UCSD-AML1 (cell line): ENCODE measurements around the gene CCDC86.

Source experiments
- DNase-seq: peaks from one replicate; lab custom pipeline; 2025; ENCODE audit not compliant: unreplicated experiment; lab: John Stamatoyannopoulos, UW

The CCDC86 gene

DNA sequence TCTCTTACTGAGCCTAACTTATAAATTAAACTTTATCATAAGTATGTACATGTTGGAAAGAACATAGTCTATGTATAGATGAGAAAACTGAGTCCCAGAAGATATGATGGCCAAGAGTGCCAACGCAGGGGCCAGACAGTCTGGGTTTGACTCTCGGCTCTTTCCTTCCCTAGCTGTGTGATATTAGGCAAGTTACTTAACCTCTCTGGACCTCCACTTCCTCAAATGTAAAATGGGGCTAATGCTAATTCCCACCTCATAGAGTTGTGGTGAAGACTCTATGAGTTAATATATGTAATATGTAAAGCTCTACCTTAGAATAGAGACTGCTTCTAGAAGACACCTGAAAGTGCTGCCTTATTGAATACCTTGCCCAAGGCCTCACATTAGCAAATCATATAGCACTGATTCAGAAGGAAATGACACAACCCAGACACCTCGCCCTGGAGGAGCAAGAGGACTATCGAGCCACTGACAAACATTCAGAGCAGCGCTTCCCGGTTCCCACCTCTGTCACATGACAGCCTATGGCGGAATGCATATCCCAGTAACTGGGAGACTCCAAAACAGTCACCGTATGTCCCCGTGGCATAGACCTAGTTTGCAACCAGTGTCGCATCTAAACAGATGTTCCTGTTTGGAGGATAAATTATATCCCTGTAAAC is 11.3 kb upstream of the CCDC86 start:
- no peak for DNase-seq

DNA sequence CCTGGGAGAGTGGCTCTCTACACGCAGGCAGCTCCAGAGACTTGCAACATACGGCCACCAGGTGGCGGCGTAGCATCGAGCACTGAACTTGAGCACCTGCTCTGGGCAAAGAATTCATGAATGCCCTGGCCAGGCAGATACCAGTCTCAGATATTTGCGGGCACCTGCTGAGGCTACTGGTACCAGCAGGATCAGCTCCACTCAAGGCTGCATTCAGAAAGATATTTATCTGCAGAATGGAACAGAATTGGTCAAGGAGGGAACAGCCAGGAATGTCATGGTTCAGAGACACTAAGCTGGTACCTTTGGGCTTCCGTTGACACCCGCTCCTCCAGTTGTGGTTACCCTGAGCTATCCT is 10.8 kb upstream of the CCDC86 start:
- peak; percentile 81 for DNase-seq

DNA sequence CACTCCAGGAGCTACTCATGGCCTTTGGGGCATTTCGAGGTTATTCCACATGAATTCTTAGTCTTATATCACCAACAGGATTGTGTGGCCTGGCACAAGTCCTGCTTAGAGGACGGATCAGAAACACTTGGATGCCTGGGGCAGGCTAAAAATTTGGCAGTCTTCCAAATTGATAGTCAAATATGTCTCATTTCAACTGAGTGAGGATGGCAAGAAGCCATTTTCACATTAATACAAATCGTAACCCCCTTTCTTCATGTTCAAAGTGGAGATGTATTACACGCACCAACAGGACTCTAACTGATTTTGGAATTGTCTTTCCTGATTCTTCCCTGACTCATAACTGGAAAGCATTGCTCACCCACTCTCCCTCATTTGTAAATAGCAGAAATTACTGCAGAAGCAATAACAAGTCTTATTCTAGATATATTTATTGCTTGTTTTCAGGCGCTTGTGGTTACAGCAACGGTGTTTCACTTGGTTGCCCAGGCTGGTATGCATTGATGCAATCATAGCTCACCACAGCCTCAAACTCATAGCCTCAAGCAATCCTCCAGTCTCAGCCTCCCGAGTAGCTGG is 10.3 kb upstream of the CCDC86 start:
- no peak for DNase-seq

DNA sequence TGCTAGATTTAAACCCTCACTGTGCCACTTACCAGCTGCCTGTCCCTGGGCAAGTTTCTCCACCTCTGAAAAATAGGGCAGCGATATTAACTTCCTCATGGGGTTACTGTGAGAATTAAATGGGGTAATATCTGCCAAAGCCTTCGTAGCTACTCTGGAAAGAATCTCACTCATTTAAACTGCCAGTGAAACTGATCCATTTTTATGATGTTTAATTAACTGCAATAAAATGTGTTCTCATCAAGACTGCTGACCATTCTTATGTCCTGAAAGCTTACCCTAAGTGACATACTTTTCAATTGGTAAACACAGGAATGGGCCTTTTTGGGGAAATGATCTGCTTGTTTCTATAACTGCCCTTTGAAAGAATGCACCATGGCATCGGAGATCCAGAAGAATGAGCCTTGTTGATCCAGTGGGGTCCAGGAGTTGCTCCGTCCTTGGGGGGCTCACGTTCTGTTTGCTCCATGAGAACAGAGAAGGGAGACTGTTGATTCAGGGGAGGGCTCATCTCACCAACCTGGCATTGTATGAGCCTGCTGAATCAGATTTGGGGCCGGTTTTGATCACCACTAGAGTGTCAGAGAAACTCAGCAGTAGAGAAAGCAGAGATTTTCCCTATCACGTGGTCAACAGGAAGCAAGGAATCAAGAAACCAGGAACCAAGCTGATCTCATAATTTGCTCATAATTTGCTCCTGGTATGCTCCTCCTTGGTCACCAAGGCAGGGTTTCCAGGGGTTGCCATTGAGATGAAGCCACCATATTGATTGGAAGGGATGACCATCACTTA is 7.0 kb upstream of the CCDC86 start:
- no peak for DNase-seq

DNA sequence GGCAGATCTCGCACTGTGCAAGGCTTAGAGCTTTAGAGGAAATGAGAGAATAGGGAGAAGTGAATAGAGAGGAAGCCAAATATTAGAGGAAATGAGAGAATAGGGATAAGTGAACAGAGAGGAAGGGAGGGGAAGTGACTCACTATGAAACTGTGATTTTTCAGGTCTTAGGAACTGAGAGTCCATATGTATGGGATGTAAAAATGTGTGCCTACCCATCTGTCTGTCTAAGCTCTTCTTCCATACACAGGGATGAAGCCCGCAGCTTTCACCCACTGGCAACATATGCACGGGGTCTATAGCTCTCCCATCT is 6.4 kb upstream of the CCDC86 start:
- DNase-seq, result no peak

DNA sequence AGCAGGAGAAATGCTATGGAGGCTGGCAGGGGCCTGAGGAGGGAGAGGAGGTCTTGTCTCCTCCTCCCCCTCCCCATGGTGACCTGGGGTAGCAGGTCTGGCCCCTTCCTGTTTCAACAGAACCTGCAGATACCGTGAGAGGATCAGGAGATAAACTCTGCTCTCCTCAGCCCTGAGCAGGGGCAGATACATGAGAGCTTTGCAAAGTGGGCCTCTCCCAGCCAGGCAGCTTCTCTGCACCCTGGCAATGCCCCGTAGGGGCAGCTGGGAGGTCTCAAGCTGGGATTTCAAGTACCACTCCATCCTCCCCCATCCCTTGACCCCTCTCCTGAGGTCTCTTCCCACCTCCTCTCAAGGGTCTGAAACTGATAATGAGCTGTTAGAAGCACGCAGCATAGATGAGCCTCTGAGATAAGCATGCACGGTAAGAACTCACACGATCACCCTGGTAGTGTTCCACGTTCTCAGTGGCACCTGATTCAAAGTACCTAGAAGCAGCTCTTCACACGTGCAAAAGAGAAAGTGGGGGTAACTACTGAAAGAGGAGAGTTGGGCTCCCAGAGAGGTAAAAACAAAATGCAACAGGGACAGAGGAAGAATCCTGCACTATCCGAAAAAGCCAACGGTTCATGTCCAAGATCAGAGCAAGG is 4.9 kb upstream of the CCDC86 start:
- DNase-seq, result no peak

DNA sequence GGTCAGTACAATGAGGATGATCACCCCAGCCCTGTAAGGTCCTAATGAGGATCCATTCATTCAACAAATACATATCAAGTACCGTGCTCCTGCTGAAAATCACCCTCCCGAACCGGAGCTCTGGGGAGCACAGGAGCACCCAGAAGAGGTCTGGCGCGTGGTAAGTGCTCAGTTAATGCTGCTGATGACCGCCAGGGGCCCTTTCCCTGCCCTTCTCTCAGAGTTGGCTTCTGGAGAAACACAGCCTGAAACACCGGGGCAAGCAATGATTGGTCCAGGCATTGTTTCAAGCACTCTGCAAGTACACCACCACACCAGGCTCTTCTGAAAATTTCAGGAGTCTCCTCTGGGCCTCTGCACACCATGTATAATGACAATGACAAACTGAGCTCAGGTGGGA is 3.8 kb upstream of the CCDC86 start:
- DNase-seq, result peak; percentile 47

DNA sequence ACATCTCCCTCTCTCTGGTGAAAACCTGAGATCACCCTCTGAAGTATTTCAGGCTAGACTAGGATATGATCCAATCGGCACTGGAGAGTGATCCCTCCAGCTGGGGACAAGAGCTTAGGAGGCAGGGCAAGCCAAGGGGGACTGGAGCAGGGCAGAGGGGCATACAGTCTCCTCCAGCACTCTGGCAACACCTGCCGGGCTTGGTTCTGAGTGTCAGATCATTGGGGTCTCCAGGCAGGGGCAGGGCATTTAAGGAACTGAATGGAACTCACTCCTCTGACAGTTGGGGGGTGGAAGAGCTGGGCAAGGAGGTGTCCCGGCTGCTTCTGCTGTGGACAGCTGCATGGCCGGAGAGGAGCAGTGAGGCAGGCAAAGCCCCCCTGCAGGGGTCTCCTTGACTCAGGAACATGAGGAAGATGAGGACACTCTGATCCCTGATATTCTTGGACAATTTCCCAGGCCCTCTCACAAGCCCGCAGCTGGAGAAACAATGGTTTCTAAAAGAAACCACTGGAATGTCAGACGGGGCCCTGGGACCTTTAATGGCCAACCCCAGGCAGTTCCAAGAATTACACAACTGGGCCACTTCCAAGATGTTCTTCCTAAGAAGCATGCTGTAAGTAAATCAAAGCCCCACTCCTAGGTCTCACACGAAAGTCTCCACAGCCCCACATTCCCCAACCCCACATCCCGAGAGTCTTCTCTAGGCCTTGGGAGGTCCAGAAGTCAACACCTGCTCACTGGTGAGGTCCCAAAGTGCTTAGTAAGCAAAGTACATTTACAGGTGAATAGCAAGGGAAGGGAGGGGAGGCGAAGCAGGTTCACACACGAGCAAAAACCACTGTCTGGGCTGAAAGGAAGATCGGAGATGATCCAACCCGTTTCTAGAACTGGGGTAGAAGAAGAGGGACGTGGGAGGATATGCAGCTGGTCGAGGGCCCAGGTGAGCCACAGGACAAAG is 1.2 kb upstream of the CCDC86 start:
- no peak for DNase-seq

DNA sequence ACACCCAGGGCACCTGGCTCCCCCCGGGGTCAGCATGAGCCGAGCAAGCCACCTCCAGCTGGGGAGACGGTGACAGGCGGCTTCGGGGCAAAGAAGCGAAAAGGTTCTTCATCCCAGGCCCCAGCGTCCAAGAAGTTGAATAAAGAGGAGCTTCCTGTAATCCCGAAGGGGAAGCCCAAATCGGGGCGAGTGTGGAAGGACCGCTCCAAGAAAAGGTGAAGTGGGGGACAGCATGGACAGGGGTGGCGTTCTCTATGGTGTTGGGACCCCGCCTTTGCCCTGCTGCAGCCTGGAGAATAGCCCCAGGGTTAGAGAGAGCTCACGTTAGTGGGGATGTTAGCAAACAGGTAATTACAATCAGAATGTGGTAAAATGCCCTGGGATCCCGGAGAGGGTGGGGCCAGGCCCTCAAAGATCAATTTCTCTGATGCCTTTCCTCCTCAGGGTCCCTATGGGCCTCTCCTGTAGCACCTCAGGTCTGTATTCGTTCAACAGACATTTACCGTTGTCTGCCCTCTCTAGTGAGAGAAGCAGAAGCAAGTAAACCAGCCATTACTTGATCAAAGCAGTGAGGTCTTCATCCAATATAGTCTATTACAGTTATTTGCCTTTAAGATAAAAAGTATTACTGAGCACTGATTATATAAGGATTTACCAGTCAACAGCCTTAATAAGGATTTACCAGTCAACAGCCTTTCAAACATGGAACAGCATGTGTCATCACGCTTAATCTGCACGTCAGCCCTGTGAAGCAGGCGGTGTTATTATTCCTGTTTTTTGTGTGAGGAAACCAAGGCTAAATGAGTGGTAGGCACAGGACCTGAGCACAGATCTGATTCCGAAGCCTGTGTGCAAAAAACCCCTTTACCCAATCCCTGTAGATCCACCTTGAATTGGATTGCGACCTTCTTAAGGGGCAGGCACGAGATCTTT is 1.0 kb downstream of the CCDC86 start:
- DNase-seq, result no peak

DNA sequence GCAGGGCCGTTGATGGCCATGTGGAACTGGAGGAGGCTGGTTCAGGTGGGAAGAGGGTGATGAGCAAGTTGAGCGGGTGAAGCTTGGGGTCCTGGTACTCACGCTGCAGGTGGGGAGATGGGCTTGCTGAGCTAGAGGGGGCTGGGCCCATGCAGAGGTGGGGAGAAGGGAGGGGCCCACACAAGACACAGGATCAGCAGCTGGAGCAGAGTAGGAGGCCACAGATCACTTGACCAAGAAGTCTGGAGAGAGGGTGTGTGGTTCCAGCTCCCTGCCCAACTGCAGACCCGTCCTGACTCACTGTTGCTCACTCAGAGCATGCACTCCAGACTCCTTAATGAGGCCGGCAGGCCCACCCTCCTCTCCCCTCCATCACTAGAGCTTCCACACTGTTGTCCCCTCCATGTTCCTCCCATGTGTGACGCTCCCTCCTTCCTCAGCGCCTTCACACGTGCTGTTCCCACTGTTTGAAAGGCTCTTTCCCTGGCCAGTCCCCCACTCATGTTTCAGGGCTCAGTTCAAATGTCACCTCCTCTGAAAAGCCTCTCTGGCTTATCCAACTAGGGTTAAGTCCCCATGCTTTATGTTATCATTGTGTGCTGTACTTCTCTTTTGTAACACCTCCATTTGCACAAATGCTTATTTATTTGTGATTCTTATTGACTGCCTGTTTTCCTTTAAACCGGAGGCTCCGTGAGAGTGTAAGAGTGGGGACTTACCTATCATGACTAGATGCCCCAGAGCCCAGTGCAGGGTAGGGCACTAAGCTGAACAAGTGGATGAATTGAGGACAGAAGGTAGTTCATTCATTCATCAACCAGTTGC is 2.3 kb downstream of the CCDC86 start:
- no peak for DNase-seq

DNA sequence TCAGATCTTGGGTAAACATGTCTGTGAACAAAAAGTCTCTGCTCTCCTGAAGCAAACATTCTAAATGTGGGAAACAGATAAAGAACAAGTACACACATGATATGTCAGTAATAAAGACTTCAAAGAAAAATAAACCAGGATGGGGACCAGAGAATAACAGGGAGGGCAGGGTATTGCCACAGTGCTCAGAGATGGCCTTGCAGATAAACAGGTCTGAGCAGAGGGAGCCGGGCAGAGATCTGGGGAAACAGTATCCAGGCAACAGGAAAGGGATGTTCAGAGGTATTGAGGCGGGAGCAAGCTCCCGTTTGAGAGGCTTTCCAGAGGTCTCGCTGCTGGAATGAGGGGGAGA is 2.9 kb downstream of the CCDC86 start:
- no peak for DNase-seq

DNA sequence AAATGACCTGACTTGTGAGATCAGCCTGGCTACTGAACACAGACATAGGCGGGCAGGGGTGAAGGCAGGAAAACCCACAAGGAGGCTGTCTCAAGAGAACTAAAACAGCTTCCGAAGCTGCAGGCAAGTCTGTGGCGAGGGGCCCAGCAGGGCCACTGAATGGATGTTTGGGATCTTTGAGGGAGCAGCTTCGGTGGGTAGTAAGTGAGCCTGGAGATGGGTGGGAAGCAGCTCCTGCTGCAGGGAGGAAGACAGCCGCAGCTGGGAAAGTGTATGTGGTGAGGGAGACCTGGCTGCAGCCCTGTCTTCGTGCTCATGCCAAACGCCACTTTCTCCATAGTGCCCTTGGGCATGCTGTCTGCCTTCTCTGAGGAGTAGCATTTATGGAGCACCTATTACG is 3.4 kb downstream of the CCDC86 start:
- no peak for DNase-seq

DNA sequence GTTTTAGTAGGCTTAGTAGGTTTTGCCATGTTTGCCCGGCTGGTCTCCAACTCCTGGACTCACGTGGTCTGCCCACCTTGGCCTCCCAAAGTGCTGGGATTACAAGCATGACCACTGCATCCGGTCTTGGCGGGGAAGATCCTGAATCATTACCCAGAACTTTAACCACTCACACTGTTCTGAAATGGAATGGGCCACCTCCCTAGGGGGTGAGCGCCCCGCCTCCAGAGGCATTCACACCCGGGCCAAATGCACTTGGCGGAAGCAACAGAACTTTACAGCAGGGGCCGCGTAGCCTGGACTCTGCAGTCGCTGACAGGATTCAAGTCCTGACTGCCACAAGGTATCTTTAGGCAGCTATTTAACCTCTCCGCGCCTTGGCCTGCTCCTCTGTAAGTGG is 5.4 kb downstream of the CCDC86 start:
- DNase-seq, result no peak

DNA sequence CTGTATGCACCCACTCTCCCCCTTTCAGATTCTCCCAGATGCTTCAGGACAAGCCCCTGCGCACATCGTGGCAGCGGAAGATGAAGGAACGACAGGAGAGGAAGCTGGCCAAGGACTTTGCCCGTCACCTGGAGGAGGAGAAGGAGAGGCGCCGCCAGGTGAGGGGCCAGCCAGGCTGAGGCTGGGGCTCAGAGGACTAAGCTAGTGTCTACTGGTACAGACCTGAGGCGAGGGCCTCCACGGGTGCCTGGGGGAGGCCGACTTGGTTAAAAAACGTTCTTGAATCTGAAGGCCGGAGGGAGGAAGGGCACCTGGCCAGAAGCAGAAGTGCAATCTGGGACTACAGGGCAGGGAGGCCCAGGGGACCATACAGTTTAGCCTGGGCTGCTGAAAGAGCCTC is 6.0 kb downstream of the CCDC86 start:
- no peak for DNase-seq

DNA sequence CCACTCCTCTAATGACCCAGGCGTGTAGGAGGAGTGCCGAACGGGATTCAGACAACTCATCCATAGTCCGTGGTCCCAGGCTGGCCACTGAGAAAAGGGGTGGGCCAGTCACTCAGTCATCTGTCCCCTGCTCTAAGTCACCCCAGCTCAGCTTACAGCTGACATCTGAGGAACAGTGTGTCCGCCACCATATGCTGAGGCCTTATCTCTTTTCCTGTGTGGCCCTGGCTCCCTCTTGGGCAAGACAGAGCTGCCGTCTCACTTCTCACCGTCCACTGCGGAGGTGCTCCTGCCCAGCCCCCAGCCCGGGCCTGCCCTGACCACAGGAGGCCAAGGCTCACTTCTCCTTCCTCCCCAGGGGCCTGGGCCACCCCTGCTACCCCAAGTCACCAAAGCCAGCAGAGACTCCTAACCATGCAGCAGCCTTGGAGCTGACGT is 6.8 kb downstream of the CCDC86 start:
- peak; percentile 59 for DNase-seq

DNA sequence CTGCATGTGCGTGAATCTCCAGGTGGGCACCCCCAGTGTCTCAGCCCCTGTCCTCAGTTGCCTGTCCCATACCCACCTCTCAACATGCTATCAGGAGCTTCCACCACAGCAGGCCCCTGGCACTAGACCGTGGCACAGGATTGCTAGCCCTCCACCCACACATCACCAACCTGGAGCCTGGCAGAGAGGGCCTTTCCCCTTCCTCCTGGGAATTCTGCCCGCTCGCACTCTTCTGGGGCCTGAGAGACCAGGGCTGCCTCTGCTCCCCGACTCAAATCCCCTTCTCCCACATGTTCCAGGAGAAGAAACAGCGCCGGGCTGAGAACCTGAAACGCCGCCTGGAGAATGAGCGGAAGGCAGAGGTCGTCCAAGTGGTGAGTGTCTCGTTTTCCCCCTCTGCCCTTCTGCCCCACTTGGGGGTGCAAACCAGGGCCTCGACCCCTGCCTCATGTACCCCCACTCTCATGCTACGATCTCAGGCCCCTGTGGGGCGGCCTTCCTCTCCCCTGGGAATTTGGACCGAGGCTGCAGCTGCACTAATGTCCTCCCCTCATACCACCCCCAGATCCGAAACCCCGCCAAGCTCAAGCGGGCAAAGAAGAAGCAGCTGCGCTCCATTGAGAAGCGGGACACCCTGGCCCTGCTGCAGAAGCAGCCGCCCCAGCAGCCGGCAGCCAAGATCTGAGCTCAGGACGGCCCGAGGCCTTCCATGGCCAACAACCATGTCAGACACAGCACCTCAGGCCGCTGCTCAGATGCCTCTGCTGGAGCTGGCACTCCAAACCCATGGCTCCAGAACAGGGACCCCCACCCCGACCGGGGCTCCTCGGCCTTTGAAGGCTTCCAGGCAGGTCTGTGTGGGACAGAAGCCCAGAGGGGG is 8.0 kb downstream of the CCDC86 start:
- no peak for DNase-seq

DNA sequence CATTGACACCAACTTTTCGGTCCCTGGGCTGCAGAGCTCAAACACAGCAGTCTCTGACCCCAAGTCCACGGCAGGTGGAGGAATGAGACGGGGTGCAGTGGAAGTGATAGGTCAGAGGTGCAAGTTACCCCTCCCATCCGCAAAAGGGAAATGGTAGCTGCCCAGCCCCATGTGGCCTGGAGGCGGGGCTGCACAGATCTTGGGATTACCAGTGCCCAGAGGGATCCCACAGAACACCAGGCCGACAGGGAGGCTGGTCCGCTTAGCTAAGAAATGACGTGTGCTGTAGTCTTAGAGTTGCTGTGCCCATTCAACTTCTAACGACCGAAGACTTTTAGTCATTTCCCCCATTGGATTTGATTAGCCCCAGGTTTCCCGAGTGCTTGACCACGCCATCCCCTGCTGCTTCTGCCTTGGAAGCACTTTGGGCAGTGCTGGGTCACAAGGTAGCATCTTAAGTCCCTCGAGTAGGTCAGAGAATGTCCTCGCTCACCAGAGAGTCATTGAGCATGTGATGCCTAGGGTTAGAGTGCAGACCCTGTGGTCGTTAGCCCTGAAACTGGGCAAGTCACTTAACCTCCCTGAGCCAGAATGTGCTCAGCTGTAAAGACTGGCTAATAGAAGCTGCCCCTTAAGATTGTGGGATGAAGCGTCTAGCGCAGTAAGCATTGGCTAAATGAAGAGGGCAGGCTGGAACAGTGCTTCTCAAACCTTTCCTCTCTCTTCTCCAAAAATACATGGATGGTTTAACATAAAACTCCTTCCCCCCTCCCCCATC is 9.6 kb downstream of the CCDC86 start:
- no peak for DNase-seq
